ENCODE data around the gene AURKA.

The AURKA gene

GRCh38 chr20:56422076-56422823 is 30.2 kb upstream of the AURKA start:
- H3K79me2 ChIP-seq (ENCODE audit: insufficient read depth, low read depth) = no peaks in the 10 kb centered on the region
- no peak overlapping the region for H3K4me2 ChIP-seq
- H3K36me3 ChIP-seq (ENCODE audit: insufficient read depth) = no peaks in the 10 kb centered on the region
- TF ChIP-seq CTCF (conservative IDR thresholded peaks at IDR 0.05; ENCODE audit: low read depth, low read length) = no peak
- no peaks in the 10 kb centered on the region for H3K27me3 ChIP-seq (ENCODE audit: insufficient read depth, low read depth)
- no peak overlapping the region for H3K4me3 ChIP-seq (IDR thresholded peaks at IDR 0.05; ENCODE audit: insufficient read depth, low read depth, low read length)
- no peaks in the 10 kb centered on the region for H4K20me1 ChIP-seq (ENCODE audit: insufficient read depth)
- H3K27ac ChIP-seq = no peak overlapping the region
- no peak overlapping the region for H2AFZ ChIP-seq (ENCODE audit: low read depth)
- H3K4me1 ChIP-seq (ENCODE audit: low read depth, poor library complexity, severe bottlenecking) = no peaks in the 10 kb centered on the region
- H3K9ac ChIP-seq = no peak overlapping the region

DNA sequence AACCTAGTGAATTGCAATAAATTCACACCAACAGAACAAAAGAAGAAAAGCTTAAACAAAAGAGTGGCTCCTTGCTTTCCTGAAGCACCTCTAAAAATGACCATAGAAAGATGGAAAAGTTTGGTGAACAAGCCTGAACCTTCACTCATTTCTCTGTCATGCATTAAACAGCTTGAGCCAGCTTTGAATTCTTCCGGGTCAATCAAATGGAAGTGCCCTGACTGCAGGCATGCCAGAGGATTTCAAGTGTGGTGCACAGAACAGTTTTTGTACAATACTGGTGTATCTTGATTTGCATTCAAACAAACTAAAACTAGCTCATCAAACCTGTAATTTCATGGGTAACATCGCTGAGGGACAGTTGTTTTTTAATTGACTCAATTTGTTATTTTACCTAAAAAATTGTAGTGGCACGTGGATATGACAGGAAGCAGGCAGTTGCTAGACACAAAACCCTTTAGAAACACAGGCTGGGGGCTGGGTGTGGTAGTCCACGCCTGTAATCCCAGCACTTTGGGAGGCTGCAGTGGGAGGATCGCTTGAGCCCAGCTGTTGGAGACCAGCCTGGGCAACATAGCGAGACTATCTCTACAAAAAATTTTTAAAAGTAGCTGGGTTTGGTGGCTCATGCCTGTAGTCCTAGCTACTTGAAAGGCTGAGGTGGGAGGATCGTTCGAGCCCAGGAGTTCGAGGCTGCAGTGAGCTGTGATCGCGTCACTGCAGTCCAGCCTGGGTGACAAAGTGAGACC is 29.1 kb upstream of the AURKA start:
- no peaks in the 10 kb centered on the region for H3K36me3 ChIP-seq (ENCODE audit: insufficient read depth)
- no peaks in the 10 kb centered on the region for H4K20me1 ChIP-seq (ENCODE audit: insufficient read depth)
- no peaks in the 10 kb centered on the region for H3K79me2 ChIP-seq (ENCODE audit: insufficient read depth, low read depth)
- no peak overlapping the region for H3K4me2 ChIP-seq
- no peak overlapping the region for H2AFZ ChIP-seq (ENCODE audit: low read depth)
- TF ChIP-seq CTCF (conservative IDR thresholded peaks at IDR 0.05; ENCODE audit: low read depth, low read length) = no peak
- no peak overlapping the region for H3K27ac ChIP-seq
- H3K4me3 ChIP-seq (IDR thresholded peaks at IDR 0.05; ENCODE audit: insufficient read depth, low read depth, low read length) = no peak overlapping the region
- H3K4me1 ChIP-seq (ENCODE audit: low read depth, poor library complexity, severe bottlenecking) = no peaks in the 10 kb centered on the region
- no peak overlapping the region for H3K9ac ChIP-seq
- H3K27me3 ChIP-seq (ENCODE audit: insufficient read depth, low read depth) = no peaks in the 10 kb centered on the region

GRCh38 chr20:56420028-56420427 is 28.0 kb upstream of the AURKA start:
- Histone ChIP-seq H3K4me2 (no peak overlapping the region), H3K4me3 (IDR thresholded peaks at IDR 0.05; ENCODE audit: insufficient read depth, low read depth, low read length) (no peak overlapping the region), H3K9ac (no peak overlapping the region), H3K4me1 (ENCODE audit: low read depth, poor library complexity, severe bottlenecking) (no peaks in the 10 kb centered on the region), H2AFZ (ENCODE audit: low read depth) (no peak overlapping the region), H4K20me1 (ENCODE audit: insufficient read depth) (no peaks in the 10 kb centered on the region), H3K79me2 (ENCODE audit: insufficient read depth, low read depth) (no peaks in the 10 kb centered on the region), H3K27ac (no peak overlapping the region), H3K27me3 (ENCODE audit: insufficient read depth, low read depth) (no peaks in the 10 kb centered on the region), H3K36me3 (ENCODE audit: insufficient read depth) (no peaks in the 10 kb centered on the region)
- no peak for TF ChIP-seq CTCF (conservative IDR thresholded peaks at IDR 0.05; ENCODE audit: low read depth, low read length)

DNA sequence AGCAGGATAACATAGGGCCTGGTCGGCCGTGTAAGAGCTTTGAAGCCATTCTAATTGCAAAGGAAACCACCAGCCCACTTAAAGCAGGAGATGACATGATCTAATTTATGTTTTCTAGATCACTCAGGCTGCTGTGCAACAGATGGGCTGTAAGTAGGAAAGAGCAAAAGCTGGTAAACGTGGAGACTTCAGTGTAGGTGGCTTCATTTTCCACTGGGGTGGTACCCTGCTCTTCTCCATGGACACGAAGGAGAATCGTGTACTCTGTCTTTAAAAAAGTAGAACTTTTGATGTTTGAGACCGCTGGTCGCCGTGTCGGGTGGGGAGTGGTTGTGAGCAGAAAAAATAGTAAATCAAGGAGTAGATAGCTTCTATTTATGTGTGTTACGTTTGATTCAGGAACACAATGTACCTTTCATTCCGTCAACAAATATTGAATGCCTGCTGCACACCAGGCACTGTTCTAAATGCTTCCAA is 26.4 kb upstream of the AURKA start:
- H3K4me1 ChIP-seq (ENCODE audit: low read depth, poor library complexity, severe bottlenecking) = no peaks in the 10 kb centered on the region
- H3K27ac ChIP-seq = no peak overlapping the region
- H2AFZ ChIP-seq (ENCODE audit: low read depth) = no peak overlapping the region

More for the DNA sequence above, 26.4 kb upstream of the AURKA start:
- Histone ChIP-seq H3K36me3 (ENCODE audit: insufficient read depth) (no peaks in the 10 kb centered on the region), H3K27me3 (ENCODE audit: insufficient read depth, low read depth) (no peaks in the 10 kb centered on the region), H3K79me2 (ENCODE audit: insufficient read depth, low read depth) (no peaks in the 10 kb centered on the region), H4K20me1 (ENCODE audit: insufficient read depth) (no peaks in the 10 kb centered on the region), H3K4me3 (IDR thresholded peaks at IDR 0.05; ENCODE audit: insufficient read depth, low read depth, low read length) (no peak overlapping the region), H3K4me2 (no peak overlapping the region), H3K9ac (no peak overlapping the region)
- TF ChIP-seq CTCF (conservative IDR thresholded peaks at IDR 0.05; ENCODE audit: low read depth, low read length) = no peak

All from KMS-11 (cell line).